MCF 10A (cell line): ENCODE measurements around the gene ATP5F1E. TPM values are rescaled to one million over a fixed set of nuclear protein-coding genes. Genes with fewer than 3 reads are reported as not detected.

Experiments used
- BruUV-seq: library from RNA; stranded (reverse); fragments of 400-500 nt; replicated peaks from 2 replicates; lab custom pipeline; 2021; lab: Mats Ljungman, UMichigan
- CTCF ChIA-PET: fragments of 300-600 bp; sonication (Branson Sonifier 250); formaldehyde crosslinking; extraction: SDS; loops from one replicate; lab custom pipeline; 2021; ENCODE audit warnings: antibody characterized with exemption, inconsistent platforms; lab: Yijun Ruan, JAX
- POLR2A ChIA-PET: fragments of 300-600, 350-650 bp; sonication (Branson Sonifier 250); formaldehyde crosslinking; extraction: SDS; loops from one replicate; lab custom pipeline; 2020; ENCODE audit warnings: antibody characterized with exemption, inconsistent platforms; lab: Yijun Ruan, JAX
- DNase-seq: peaks from one replicate; pipeline ENCODE4 v3.0.0-alpha.2; 2018; ENCODE audit not compliant: unreplicated experiment
- H3K27ac Mint-ChIP-seq: one replicate; pipeline ENCODE4 v1.8.0; 2022; ENCODE audit warnings: mild to moderate bottlenecking, low read depth, mixed read lengths; ENCODE audit not compliant: unreplicated experiment
- H3K27me3 Mint-ChIP-seq: one replicate; pipeline ENCODE4 v1.8.0; 2022; ENCODE audit warnings: mixed read lengths; ENCODE audit not compliant: insufficient read depth, unreplicated experiment
- H3K36me3 Mint-ChIP-seq: one replicate; pipeline ENCODE4 v1.8.0; 2022; ENCODE audit warnings: mild to moderate bottlenecking, moderate library complexity, mixed read lengths; ENCODE audit not compliant: insufficient read depth, unreplicated experiment
- H3K4me1 Mint-ChIP-seq: one replicate; pipeline ENCODE4 v1.8.0; 2022; ENCODE audit warnings: mixed read lengths; ENCODE audit not compliant: insufficient read depth, unreplicated experiment
- H3K4me3 Mint-ChIP-seq: one replicate; pipeline ENCODE4 v1.8.0; 2022; ENCODE audit warnings: mild to moderate bottlenecking, moderate library complexity, mixed read lengths; ENCODE audit not compliant: unreplicated experiment
- H3K9me3 Mint-ChIP-seq: one replicate; pipeline ENCODE4 v1.8.0; 2022; ENCODE audit warnings: mixed read lengths; ENCODE audit not compliant: unreplicated experiment
- CTCF ChIP-seq: fragments of 200-600 bp; IDR thresholded peaks from one replicate; pipeline ENCODE4 v1.8.0; 2022; ENCODE audit warnings: antibody characterized with exemption, mild to moderate bottlenecking; ENCODE audit not compliant: unreplicated experiment
- intact Hi-C: fragments of 100-400 bp; cut with micrococcal nuclease; formaldehyde crosslinking; loops from 2 replicates; pipeline ENCODE4 v1.14.1; 2022
- total RNA-seq: library from RNA; stranded (reverse); gene quantifications from 2 replicates; pipeline ENCODE4 v1.2.3, GENCODE V29; 2022

The ATP5F1E gene
- total RNA-seq, 1 experiment from 2014 or later: 69.7 TPM

DNA sequence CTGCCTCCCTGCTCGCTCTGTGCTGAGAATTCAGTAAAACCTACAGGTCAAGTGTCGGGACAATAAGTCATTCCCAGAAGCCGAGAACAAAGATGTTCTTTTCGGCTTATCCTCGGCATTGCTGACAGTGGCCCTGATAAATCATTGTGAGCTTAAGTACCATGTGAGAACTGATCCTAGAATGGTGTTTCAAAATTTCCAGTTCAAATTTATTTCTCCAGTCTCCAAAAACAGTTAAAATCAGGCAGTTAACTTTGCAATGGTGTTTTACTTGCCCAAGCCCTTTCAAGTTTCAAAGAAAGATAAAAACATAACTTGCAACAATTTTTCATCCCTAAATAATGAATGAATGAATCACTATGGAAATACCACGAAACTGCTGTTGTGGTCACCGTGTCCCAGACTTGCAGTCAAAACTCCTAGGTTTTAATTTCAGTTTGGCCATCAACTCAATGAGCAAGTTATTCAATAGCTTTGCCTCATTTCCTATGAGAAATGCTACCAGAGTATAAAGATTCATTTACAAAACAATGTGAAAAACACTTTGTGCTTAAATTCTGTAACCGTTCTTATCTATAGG, 4.3 kb downstream of the ATP5F1E start:
- H3K27me3 Mint-ChIP-seq: no peaks in the 10 kb centered on the region
- ChIA-PET CTCF (interaction anchor here (0.7 to 1.2 kb wide), 3 partner anchors 149 to 194 kb away, joined by 3 to 4 read pairs (median 3); no protein-coding TSS in a partner anchor), POLR2A (interaction anchor here (0.6 to 0.9 kb wide), 2 partner anchors 14 to 51 kb away, joined by 3 read pairs; no protein-coding TSS in a partner anchor)
- H3K4me3 Mint-ChIP-seq: no peak overlapping the region
- intact Hi-C loops: no loop called here
- H3K36me3 Mint-ChIP-seq: peaks cover 87% of the 10 kb centered on the region
- no peak for TF ChIP-seq CTCF
- no peak for DNase-seq
- H3K9me3 Mint-ChIP-seq: no peaks in the 10 kb centered on the region
- peaks cover 41% of the 10 kb centered on the region for H3K4me1 Mint-ChIP-seq
- no TSS peak for BruUV-seq
- H3K27ac Mint-ChIP-seq: no peak overlapping the region

DNA sequence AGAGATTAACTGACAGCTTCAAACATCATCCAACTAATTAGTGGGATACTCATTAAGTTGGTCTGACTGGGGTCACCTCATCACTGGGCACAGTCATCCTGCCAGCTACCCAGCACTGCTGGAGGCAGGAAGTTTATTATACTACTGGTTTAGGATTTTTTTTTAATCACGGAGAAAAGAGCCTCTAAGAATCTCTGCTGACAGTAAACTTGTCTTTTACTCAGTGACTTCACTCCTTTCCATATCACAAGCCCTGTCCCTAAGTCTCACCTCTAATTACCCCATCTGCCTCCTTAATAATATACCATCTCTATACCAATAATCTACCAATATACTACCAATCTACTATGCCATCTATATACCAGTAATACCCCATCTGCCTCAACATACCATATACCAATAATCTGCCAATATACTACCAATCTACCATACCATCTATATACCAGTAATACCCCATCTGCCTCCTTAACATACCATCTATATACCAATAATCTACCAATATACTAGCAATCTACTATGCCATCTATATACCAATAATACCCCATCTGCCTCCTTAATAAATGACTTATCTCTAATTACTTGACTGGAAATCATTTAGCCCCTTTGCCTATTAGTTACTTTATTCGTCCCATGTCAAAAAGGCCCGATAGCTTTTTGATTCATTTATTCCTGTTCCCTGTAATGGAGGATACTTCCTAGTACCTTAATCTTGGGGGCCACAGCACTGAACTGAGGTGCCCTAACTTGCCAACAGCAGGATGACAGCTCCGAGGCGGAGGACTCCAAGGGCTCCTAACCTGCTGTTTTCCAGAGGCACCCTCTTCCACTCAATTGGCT, 5.0 kb downstream of the ATP5F1E start:
- intact Hi-C loops: no loop called here
- no peaks in the 10 kb centered on the region for H3K9me3 Mint-ChIP-seq
- no peaks in the 10 kb centered on the region for H3K27me3 Mint-ChIP-seq
- H3K4me1 Mint-ChIP-seq: peaks cover 41% of the 10 kb centered on the region
- ChIA-PET CTCF (no interaction called here), POLR2A (interaction anchor here (0.6 to 0.9 kb wide), 4 partner anchors 9 to 375 kb away, joined by 3 to 5 read pairs (median 4); no protein-coding TSS in a partner anchor)
- BruUV-seq: no TSS peak
- TF ChIP-seq CTCF: no peak
- H3K27ac Mint-ChIP-seq: no peak overlapping the region
- DNase-seq: no peak
- H3K36me3 Mint-ChIP-seq: peaks cover 94% of the 10 kb centered on the region
- no peak overlapping the region for H3K4me3 Mint-ChIP-seq

DNA sequence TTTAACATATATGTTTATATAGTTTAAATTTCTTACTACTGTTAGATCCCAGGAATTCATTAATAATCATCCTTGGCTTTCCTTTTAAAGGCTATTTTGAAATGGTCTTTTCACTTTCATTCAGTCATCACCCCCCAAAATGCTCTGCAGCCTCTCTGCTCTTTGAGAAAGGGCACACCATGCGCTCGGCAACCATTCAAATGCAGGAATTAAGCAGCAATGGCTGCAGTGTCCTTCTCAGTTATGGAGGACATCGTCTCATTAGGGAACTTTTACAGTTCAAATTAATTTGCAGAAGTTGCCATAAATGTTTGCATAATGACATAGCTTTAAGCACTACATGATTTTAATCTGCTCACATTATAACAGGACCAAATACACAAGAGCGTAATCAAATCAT, 6.6 kb downstream of the ATP5F1E start:
- H3K9me3 Mint-ChIP-seq: no peaks in the 10 kb centered on the region
- no peak for TF ChIP-seq CTCF
- ChIA-PET CTCF (no interaction called here), POLR2A (interaction anchor here (0.7 to 1.0 kb wide), 2 partner anchors 15 to 37 kb away, joined by 3 to 4 read pairs; no protein-coding TSS in a partner anchor)
- intact Hi-C loops: no loop called here
- H3K4me3 Mint-ChIP-seq: no peak overlapping the region
- DNase-seq: no peak
- H3K27ac Mint-ChIP-seq: no peak overlapping the region
- no TSS peak for BruUV-seq
- peaks cover 82% of the 10 kb centered on the region for H3K36me3 Mint-ChIP-seq
- H3K27me3 Mint-ChIP-seq: no peaks in the 10 kb centered on the region
- H3K4me1 Mint-ChIP-seq: peaks cover 45% of the 10 kb centered on the region

GRCh38 chr20:59025086-59025485, 7.0 kb downstream of the ATP5F1E start:
- POLR2A ChIA-PET: interaction anchor here (0.7 to 1.0 kb wide), 4 partner anchors 15 to 431 kb away, joined by 3 to 4 read pairs (median 3); no protein-coding TSS in a partner anchor
- no peak overlapping the region for H3K27ac Mint-ChIP-seq
- H3K4me3 Mint-ChIP-seq: no peak overlapping the region
- CTCF ChIA-PET: interaction anchor here (0.9 kb wide), 1 partner anchor 24 kb away, joined by 3 read pairs; no protein-coding TSS in a partner anchor
- no TSS peak for BruUV-seq
- peaks cover 78% of the 10 kb centered on the region for H3K36me3 Mint-ChIP-seq
- H3K27me3 Mint-ChIP-seq: no peaks in the 10 kb centered on the region
- no peak for DNase-seq
- H3K4me1 Mint-ChIP-seq: peaks cover 42% of the 10 kb centered on the region
- intact Hi-C loops: no loop called here
- TF ChIP-seq CTCF: no peak
- no peaks in the 10 kb centered on the region for H3K9me3 Mint-ChIP-seq
